NT2/D1 (cell line): ENCODE data around the gene KRT72.

ENCODE experiments used
- DNase-seq: peaks from one replicate; pipeline ENCODE4 v3.0.0-alpha.2; 2011; ENCODE audit warnings: low read depth, low spot score
- H3K27me3 ChIP-seq: 2 replicates; pipeline ENCODE4 v1.6.0; 2011; ENCODE audit warnings: mild to moderate bottlenecking; ENCODE audit not compliant: insufficient read length, insufficient read depth
- H3K36me3 ChIP-seq: 2 replicates; pipeline ENCODE4 v1.6.1; 2011; ENCODE audit warnings: mild to moderate bottlenecking, low read length, mixed read lengths; ENCODE audit not compliant: insufficient read depth, insufficient read length
- H3K4me1 ChIP-seq: 2 replicates; pipeline ENCODE4 v1.5.1; 2011; ENCODE audit not compliant: insufficient read depth, insufficient read length
- H3K4me3 ChIP-seq: 2 replicates; pipeline ENCODE4 v1.5.1; 2011; ENCODE audit warnings: low read depth; ENCODE audit not compliant: insufficient read length
- H3K9ac ChIP-seq: 2 replicates; pipeline ENCODE4 v1.6.0; 2011; ENCODE audit warnings: low read depth; ENCODE audit not compliant: insufficient read length
- H3K9me3 ChIP-seq: 2 replicates; pipeline ENCODE4 v1.5.1; 2011; ENCODE audit warnings: mild to moderate bottlenecking, low read length; ENCODE audit not compliant: insufficient read depth
- SUZ12 ChIP-seq: IDR thresholded peaks from 2 replicates; pipeline ENCODE4 v1.6.1; 2011; ENCODE audit not compliant: insufficient read length, insufficient read depth; ENCODE audit errors: extremely low read depth
- YY1 ChIP-seq: IDR thresholded peaks from 2 replicates; pipeline ENCODE4 v1.6.1; 2011; ENCODE audit not compliant: insufficient read length, insufficient read depth
- ZNF274 ChIP-seq: IDR thresholded peaks from 2 replicates; pipeline ENCODE4 v1.6.1; 2011; ENCODE audit warnings: mild to moderate bottlenecking, low read depth, low read length

Gene KRT72

GRCh38 chr12:52645120-52645761 lies 44.0 kb upstream of the KRT72 start:
- Histone ChIP-seq H3K9ac (no peak overlapping the region), H3K4me1 (no peaks in the 10 kb centered on the region), H3K4me3 (no peak overlapping the region), H3K9me3 (no peaks in the 10 kb centered on the region), H3K36me3 (no peaks in the 10 kb centered on the region), H3K27me3 (peaks cover 6% of the 10 kb centered on the region)
- TF ChIP-seq SUZ12, result no peak
- no peak for TF ChIP-seq ZNF274
- no peak for TF ChIP-seq YY1
- no peak for DNase-seq

- H3K9me3 ChIP-seq, result no peaks in the 10 kb centered on the region
- no peaks in the 10 kb centered on the region for H3K4me1 ChIP-seq
- H3K9ac ChIP-seq, result no peak overlapping the region
- DNase-seq, result no peak
- TF ChIP-seq ZNF274 (no peak), SUZ12 (no peak), YY1 (no peak)
- no peak overlapping the region for H3K4me3 ChIP-seq
- peaks cover 6% of the 10 kb centered on the region for H3K27me3 ChIP-seq
- H3K36me3 ChIP-seq, result no peaks in the 10 kb centered on the region
Measured at GRCh38 chr12:52644078-52644415, 42.8 kb upstream of the KRT72 start.

- Histone ChIP-seq H3K4me3 (no peak overlapping the region), H3K4me1 (no peaks in the 10 kb centered on the region), H3K9me3 (no peaks in the 10 kb centered on the region), H3K9ac (no peak overlapping the region), H3K27me3 (peaks cover 6% of the 10 kb centered on the region), H3K36me3 (no peaks in the 10 kb centered on the region)
- no peak for DNase-seq
- no peak for TF ChIP-seq SUZ12
- TF ChIP-seq ZNF274, result no peak
- no peak for TF ChIP-seq YY1
Measured at GRCh38 chr12:52643233-52644077, 42.2 kb upstream of the KRT72 start.

GRCh38 chr12:52641468-52641867 lies 40.2 kb upstream of the KRT72 start:
- Histone ChIP-seq H3K9ac (no peak overlapping the region), H3K36me3 (no peaks in the 10 kb centered on the region), H3K27me3 (peaks cover 6% of the 10 kb centered on the region), H3K4me3 (no peak overlapping the region), H3K4me1 (no peaks in the 10 kb centered on the region), H3K9me3 (no peaks in the 10 kb centered on the region)
- DNase-seq, result no peak
- TF ChIP-seq SUZ12 (no peak), ZNF274 (no peak), YY1 (no peak)

DNA sequence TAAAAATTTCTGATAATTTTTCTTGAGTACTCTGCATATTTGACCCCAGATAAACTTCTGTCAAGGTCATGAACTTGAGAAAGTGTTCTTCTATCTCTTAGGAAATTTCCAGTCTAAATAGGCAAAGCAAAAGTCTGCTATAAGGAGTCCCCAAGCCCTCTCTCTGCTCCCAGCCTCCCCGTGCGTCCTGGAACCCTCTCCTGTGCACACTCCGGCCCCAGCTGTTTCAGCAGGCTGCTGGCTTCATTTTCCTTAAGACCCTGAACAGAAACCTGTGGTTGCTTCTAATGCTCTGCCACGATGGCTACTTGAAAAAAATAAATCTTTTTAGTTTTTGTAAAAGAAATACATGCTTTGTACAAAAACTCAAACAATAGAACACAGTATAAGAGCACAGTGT lies 36.0 kb upstream of the KRT72 start:
- TF ChIP-seq ZNF274, result no peak
- TF ChIP-seq YY1, result no peak
- no peak for TF ChIP-seq SUZ12
- no peaks in the 10 kb centered on the region for H3K27me3 ChIP-seq

GRCh38 chr12:52636592-52637258 lies 35.5 kb upstream of the KRT72 start:
- no peak overlapping the region for H3K4me3 ChIP-seq
- H3K9ac ChIP-seq, result no peak overlapping the region
- TF ChIP-seq YY1 (no peak), ZNF274 (no peak)
- no peaks in the 10 kb centered on the region for H3K36me3 ChIP-seq
- no peaks in the 10 kb centered on the region for H3K27me3 ChIP-seq
- no peak for DNase-seq
- H3K9me3 ChIP-seq, result no peaks in the 10 kb centered on the region
- H3K4me1 ChIP-seq, result no peaks in the 10 kb centered on the region

More for the DNA sequence above, 36.0 kb upstream of the KRT72 start:
- no peak for DNase-seq
- Histone ChIP-seq H3K4me3 (no peak overlapping the region), H3K9me3 (no peaks in the 10 kb centered on the region), H3K36me3 (no peaks in the 10 kb centered on the region), H3K4me1 (no peaks in the 10 kb centered on the region), H3K9ac (no peak overlapping the region)

GRCh38 chr12:52636189-52636588 lies 34.9 kb upstream of the KRT72 start:
- Histone ChIP-seq H3K9me3 (no peaks in the 10 kb centered on the region), H3K36me3 (no peaks in the 10 kb centered on the region), H3K4me1 (no peaks in the 10 kb centered on the region), H3K9ac (no peak overlapping the region), H3K27me3 (no peaks in the 10 kb centered on the region), H3K4me3 (no peak overlapping the region)
- DNase-seq, result no peak
- no peak for TF ChIP-seq YY1
- TF ChIP-seq SUZ12, result no peak
- TF ChIP-seq ZNF274, result no peak
